ENCODE results near the gene SLC25A42. TPM values are rescaled to one million over a fixed set of nuclear protein-coding genes. Genes with fewer than 3 reads are reported as not detected.
"Not testable (repeated sequence)": the region's sequence is repeated elsewhere in the genome, so short reads cannot be mapped to it uniquely, and the experiment has no call there.

SLC25A42 gene
- total and polyA plus RNA-seq, 4 donors, result 3.8 to 12.5 (median 9.9) TPM

GRCh38 chr19:19094513-19094912 is 30.7 kb downstream of the SLC25A42 start:
- no peaks in the 10 kb centered on the region for H3K9me3 ChIP-seq (ENCODE audit: control insufficient read depth, low read length)
- H3K4me3 ChIP-seq (ENCODE audit: low read length in 2 of 2), result no peak overlapping the region
- H3K27me3 ChIP-seq (ENCODE audit: control insufficient read depth in 1 of 2, insufficient read depth in 2 of 2, low read length in 1 of 2), result no peaks in the 10 kb centered on the region
- H3K27ac ChIP-seq (ENCODE audit: low read depth in 1 of 2, low read length in 2 of 2), result no peak overlapping the region
- H3K36me3 ChIP-seq (ENCODE audit: control insufficient read depth in 1 of 2, insufficient read depth in 2 of 2, low read length in 1 of 2), result peaks cover 2 to 4% of the 10 kb centered on the region in 2 donors
- DNase-seq, result no peak
- no peaks in the 10 kb centered on the region for H3K4me1 ChIP-seq (ENCODE audit: control insufficient read depth in 1 of 2, insufficient read depth in 2 of 2, low read length in 2 of 2)
- intact Hi-C loops (cut with DNase I), result no loop called here
- WGBS, 2 donors, result 89 to 91% methylated on average over 7 of the region's 7 CpGs
- no peak for ATAC-seq (ENCODE audit: low FRiP score)

GRCh38 chr19:19095691-19096090 is 31.9 kb downstream of the SLC25A42 start:
- intact Hi-C loops (cut with DNase I), result no loop called here
- 84% methylated on average over 11 of the region's 11 CpGs for WGBS, 2 donors
- no peak overlapping the region for H3K27ac ChIP-seq (ENCODE audit: low read depth in 1 of 2, low read length in 2 of 2)
- no peaks in the 10 kb centered on the region for H3K27me3 ChIP-seq (ENCODE audit: control insufficient read depth in 1 of 2, insufficient read depth in 2 of 2, low read length in 1 of 2)
- no peaks in the 10 kb centered on the region for H3K9me3 ChIP-seq (ENCODE audit: control insufficient read depth, low read length)
- no peaks in the 10 kb centered on the region for H3K4me1 ChIP-seq (ENCODE audit: control insufficient read depth in 1 of 2, insufficient read depth in 2 of 2, low read length in 2 of 2)
- ATAC-seq (ENCODE audit: low FRiP score), result no peak
- peaks cover 4% of the 10 kb centered on the region in 2 donors for H3K36me3 ChIP-seq (ENCODE audit: control insufficient read depth in 1 of 2, insufficient read depth in 2 of 2, low read length in 1 of 2)
- no peak for DNase-seq
- no peak overlapping the region for H3K4me3 ChIP-seq (ENCODE audit: low read length in 2 of 2)

GRCh38 chr19:19096641-19097627 is 33.1 kb downstream of the SLC25A42 start:
- H3K27ac ChIP-seq (ENCODE audit: low read depth in 1 of 2, low read length in 2 of 2), result no peak overlapping the region
- peaks cover 4% of the 10 kb centered on the region in 2 donors for H3K36me3 ChIP-seq (ENCODE audit: control insufficient read depth in 1 of 2, insufficient read depth in 2 of 2, low read length in 1 of 2)
- 93 to 95% methylated on average over 24 of the region's 24 CpGs for WGBS, 2 donors
- ATAC-seq (ENCODE audit: low FRiP score) (no peak), DNase-seq (no peak)
- H3K9me3 ChIP-seq (ENCODE audit: control insufficient read depth, low read length), result no peaks in the 10 kb centered on the region
- H3K4me1 ChIP-seq (ENCODE audit: control insufficient read depth in 1 of 2, insufficient read depth in 2 of 2, low read length in 2 of 2), result no peaks in the 10 kb centered on the region
- no peak overlapping the region for H3K4me3 ChIP-seq (ENCODE audit: low read length in 2 of 2)
- intact Hi-C loops (cut with DNase I), result no loop called here
- no peaks in the 10 kb centered on the region for H3K27me3 ChIP-seq (ENCODE audit: control insufficient read depth in 1 of 2, insufficient read depth in 2 of 2, low read length in 1 of 2)

- no peak for ATAC-seq (ENCODE audit: low FRiP score)
- intact Hi-C loops (cut with DNase I), result no loop called here
- H3K4me3 ChIP-seq (ENCODE audit: low read length in 2 of 2), result no peak overlapping the region
- H3K27ac ChIP-seq (ENCODE audit: low read depth in 1 of 2, low read length in 2 of 2), result no peak overlapping the region
- DNase-seq, result no peak
- peaks cover 4% of the 10 kb centered on the region in 2 donors for H3K36me3 ChIP-seq (ENCODE audit: control insufficient read depth in 1 of 2, insufficient read depth in 2 of 2, low read length in 1 of 2)
- 80 to 82% methylated on average over 9 of the region's 9 CpGs for WGBS, 2 donors
- H3K27me3 ChIP-seq (ENCODE audit: control insufficient read depth in 1 of 2, insufficient read depth in 2 of 2, low read length in 1 of 2), result no peaks in the 10 kb centered on the region
- H3K4me1 ChIP-seq (ENCODE audit: control insufficient read depth in 1 of 2, insufficient read depth in 2 of 2, low read length in 2 of 2), result no peaks in the 10 kb centered on the region
- no peaks in the 10 kb centered on the region for H3K9me3 ChIP-seq (ENCODE audit: control insufficient read depth, low read length)
Measured at GRCh38 chr19:19098084-19098702, 34.4 kb downstream of the SLC25A42 start.

- no peak for DNase-seq
- no peak for ATAC-seq (ENCODE audit: low FRiP score)
- Histone ChIP-seq H3K4me3 (ENCODE audit: low read length in 2 of 2) (no peak overlapping the region), H3K4me1 (ENCODE audit: control insufficient read depth in 1 of 2, insufficient read depth in 2 of 2, low read length in 2 of 2) (no peaks in the 10 kb centered on the region), H3K27ac (ENCODE audit: low read depth in 1 of 2, low read length in 2 of 2) (no peak overlapping the region), H3K36me3 (ENCODE audit: control insufficient read depth in 1 of 2, insufficient read depth in 2 of 2, low read length in 1 of 2) (peaks cover 4% of the 10 kb centered on the region in 2 donors), H3K9me3 (ENCODE audit: control insufficient read depth, low read length) (no peaks in the 10 kb centered on the region), H3K27me3 (ENCODE audit: control insufficient read depth in 1 of 2, insufficient read depth in 2 of 2, low read length in 1 of 2) (no peaks in the 10 kb centered on the region)
- 83 to 85% methylated on average over 18 of the region's 18 CpGs for WGBS, 2 donors
- intact Hi-C loops (cut with DNase I), result no loop called here
Measured at GRCh38 chr19:19098703-19099632, 35.2 kb downstream of the SLC25A42 start.

- no peak overlapping the region for H3K4me3 ChIP-seq (ENCODE audit: low read length in 2 of 2)
- H3K4me1 ChIP-seq (ENCODE audit: control insufficient read depth in 1 of 2, insufficient read depth in 2 of 2, low read length in 2 of 2), result no peaks in the 10 kb centered on the region
- intact Hi-C loops (cut with DNase I), result no loop called here
- DNase-seq (no peak), ATAC-seq (ENCODE audit: low FRiP score) (no peak)
- no peaks in the 10 kb centered on the region for H3K9me3 ChIP-seq (ENCODE audit: control insufficient read depth, low read length)
- H3K27ac ChIP-seq (ENCODE audit: low read depth in 1 of 2, low read length in 2 of 2), result no peak overlapping the region
- H3K27me3 ChIP-seq (ENCODE audit: control insufficient read depth in 1 of 2, insufficient read depth in 2 of 2, low read length in 1 of 2), result no peaks in the 10 kb centered on the region
- peaks cover 4% of the 10 kb centered on the region in 2 donors for H3K36me3 ChIP-seq (ENCODE audit: control insufficient read depth in 1 of 2, insufficient read depth in 2 of 2, low read length in 1 of 2)
- WGBS, 2 donors, result 94% methylated on average over 8 of the region's 8 CpGs
Measured at GRCh38 chr19:19101540-19101939, 37.7 kb downstream of the SLC25A42 start.

- DNase-seq; ATAC-seq (ENCODE audit: low FRiP score); H3K27ac ChIP-seq (ENCODE audit: low read depth in 1 of 2, low read length in 2 of 2); H3K27me3 ChIP-seq (ENCODE audit: control insufficient read depth in 1 of 2, insufficient read depth in 2 of 2, low read length in 1 of 2); H3K36me3 ChIP-seq (ENCODE audit: control insufficient read depth in 1 of 2, insufficient read depth in 2 of 2, low read length in 1 of 2); H3K4me3 ChIP-seq (ENCODE audit: low read length in 2 of 2); H3K4me1 ChIP-seq (ENCODE audit: control insufficient read depth in 1 of 2, insufficient read depth in 2 of 2, low read length in 2 of 2); H3K9me3 ChIP-seq (ENCODE audit: control insufficient read depth, low read length); intact Hi-C loops (cut with DNase I): not testable (repeated sequence)
- 97 to 98% methylated on average over 10 of the region's 10 CpGs for WGBS, 2 donors
Measured at GRCh38 chr19:19102566-19102965, 38.8 kb downstream of the SLC25A42 start.

- H3K4me3 ChIP-seq (ENCODE audit: low read length in 2 of 2), result no peak overlapping the region
- ATAC-seq (ENCODE audit: low FRiP score) (no peak), DNase-seq (no peak)
- no peaks in the 10 kb centered on the region for H3K4me1 ChIP-seq (ENCODE audit: control insufficient read depth in 1 of 2, insufficient read depth in 2 of 2, low read length in 2 of 2)
- peaks cover 4% of the 10 kb centered on the region in 2 donors for H3K36me3 ChIP-seq (ENCODE audit: control insufficient read depth in 1 of 2, insufficient read depth in 2 of 2, low read length in 1 of 2)
- H3K9me3 ChIP-seq (ENCODE audit: control insufficient read depth, low read length), result no peaks in the 10 kb centered on the region
- no peak overlapping the region for H3K27ac ChIP-seq (ENCODE audit: low read depth in 1 of 2, low read length in 2 of 2)
- WGBS, 2 donors, result 96 to 97% methylated on average over 11 of the region's 11 CpGs
- H3K27me3 ChIP-seq (ENCODE audit: control insufficient read depth in 1 of 2, insufficient read depth in 2 of 2, low read length in 1 of 2), result no peaks in the 10 kb centered on the region
- intact Hi-C loops (cut with DNase I), result no loop called here
Measured at GRCh38 chr19:19103167-19103566, 39.4 kb downstream of the SLC25A42 start.
